Mesothelial cell of epicardium (in vitro differentiated cells): ENCODE data around the gene TBC1D3K. TPM values are rescaled to one million over a fixed set of nuclear protein-coding genes. Genes with fewer than 3 reads are reported as not detected.
"Not testable (repeated sequence)": the region's sequence is repeated elsewhere in the genome, so short reads cannot be mapped to it uniquely, and the experiment has no call there.

ENCODE experiments used
- DNase-seq, 2 experiments: peaks; one replicate each; pipeline ENCODE4 v3.0.0; 2021; ENCODE audit warnings: low spot score in 2 of 2; ENCODE audit not compliant: unreplicated experiment in 2 of 2
- H3K27ac Mint-ChIP-seq: 2 replicates; pipeline ENCODE4 v1.8.0; 2021; ENCODE audit warnings: mixed read lengths
- H3K27me3 Mint-ChIP-seq: 2 replicates; pipeline ENCODE4 v1.8.0; 2021; ENCODE audit warnings: low read depth, mixed read lengths
- H3K36me3 Mint-ChIP-seq: 2 replicates; pipeline ENCODE4 v1.8.0; 2021; ENCODE audit warnings: mixed read lengths
- H3K4me1 Mint-ChIP-seq: 2 replicates; pipeline ENCODE4 v1.8.0; 2021; ENCODE audit warnings: mixed read lengths
- H3K4me3 Mint-ChIP-seq: 2 replicates; pipeline ENCODE4 v1.8.0; 2021; ENCODE audit warnings: mild to moderate bottlenecking, moderate library complexity, mixed read lengths
- H3K9me3 Mint-ChIP-seq: 2 replicates; pipeline ENCODE4 v1.8.0; 2021; ENCODE audit warnings: mixed read lengths
- total RNA-seq: library from RNA; stranded (reverse); gene quantifications from 3 replicates; pipeline ENCODE4 v1.2.1, GENCODE V29; 2021
- TF ChIP-seq, protein P1 (sequence below): fragments of 200-600 bp; sonication (generic); IDR thresholded peaks from one replicate; pipeline ENCODE4 v1.5.0; 2021; ENCODE audit warnings: antibody characterized with exemption; ENCODE audit not compliant: unreplicated experiment

Gene TBC1D3K
- total RNA-seq, result not detected in 3 replicates

DNA sequence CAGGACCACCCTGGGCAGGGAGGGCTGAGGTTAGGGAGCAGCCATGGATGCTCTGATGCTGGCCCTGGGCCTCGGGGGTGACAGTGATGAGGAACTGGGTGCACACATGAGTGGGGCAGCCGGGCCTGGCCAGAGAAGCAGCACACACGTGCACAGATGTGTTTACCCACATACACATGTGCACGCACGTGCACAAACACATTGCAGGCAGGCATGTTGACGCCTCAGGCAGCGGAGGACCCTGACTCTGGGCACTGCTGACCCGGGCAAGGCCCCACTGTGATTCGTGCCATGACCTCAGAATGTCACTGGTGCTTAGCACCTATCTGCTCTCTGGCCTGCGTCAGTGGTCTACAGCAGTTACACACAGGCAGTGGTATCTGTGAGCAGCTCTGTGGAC lies at the start of gene TBC1D3K:
Gene TBC1D3K, plus strand, starts transcription at position 301 of the 400 bp plus-strand sequence. CDS start 1,585 bp downstream, outside the sequence.
- H3K27me3 Mint-ChIP-seq, H3K4me1 Mint-ChIP-seq, H3K4me3 Mint-ChIP-seq, DNase-seq, H3K27ac Mint-ChIP-seq, H3K9me3 Mint-ChIP-seq, H3K36me3 Mint-ChIP-seq: not testable (repeated sequence)

DNA sequence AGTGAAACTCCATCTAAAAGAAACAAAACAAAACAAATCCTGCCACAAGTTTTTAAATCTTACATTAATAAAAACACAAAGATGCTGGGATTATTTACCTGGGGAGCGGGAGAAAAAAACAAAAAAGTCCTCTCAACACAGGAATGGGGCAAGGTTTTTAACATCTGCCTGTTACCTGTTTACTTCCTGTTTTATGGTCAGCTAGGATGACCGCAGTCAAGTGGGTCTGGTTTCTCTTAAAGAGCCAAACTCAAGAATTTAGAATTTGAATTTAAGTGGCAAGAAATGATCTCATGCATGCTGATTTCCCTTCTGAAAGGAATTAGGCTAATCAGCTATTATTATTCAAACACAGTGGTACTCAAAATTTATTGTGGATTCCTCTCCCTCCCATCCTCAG lies 39.7 kb upstream of the TBC1D3K start:
- H3K27ac Mint-ChIP-seq, result no peak overlapping the region
- H3K4me3 Mint-ChIP-seq, result no peak overlapping the region
- H3K27me3 Mint-ChIP-seq, result no peaks in the 10 kb centered on the region
- H3K9me3 Mint-ChIP-seq, result no peaks in the 10 kb centered on the region
- DNase-seq, result no peak
- TF ChIP-seq, protein P1, sequence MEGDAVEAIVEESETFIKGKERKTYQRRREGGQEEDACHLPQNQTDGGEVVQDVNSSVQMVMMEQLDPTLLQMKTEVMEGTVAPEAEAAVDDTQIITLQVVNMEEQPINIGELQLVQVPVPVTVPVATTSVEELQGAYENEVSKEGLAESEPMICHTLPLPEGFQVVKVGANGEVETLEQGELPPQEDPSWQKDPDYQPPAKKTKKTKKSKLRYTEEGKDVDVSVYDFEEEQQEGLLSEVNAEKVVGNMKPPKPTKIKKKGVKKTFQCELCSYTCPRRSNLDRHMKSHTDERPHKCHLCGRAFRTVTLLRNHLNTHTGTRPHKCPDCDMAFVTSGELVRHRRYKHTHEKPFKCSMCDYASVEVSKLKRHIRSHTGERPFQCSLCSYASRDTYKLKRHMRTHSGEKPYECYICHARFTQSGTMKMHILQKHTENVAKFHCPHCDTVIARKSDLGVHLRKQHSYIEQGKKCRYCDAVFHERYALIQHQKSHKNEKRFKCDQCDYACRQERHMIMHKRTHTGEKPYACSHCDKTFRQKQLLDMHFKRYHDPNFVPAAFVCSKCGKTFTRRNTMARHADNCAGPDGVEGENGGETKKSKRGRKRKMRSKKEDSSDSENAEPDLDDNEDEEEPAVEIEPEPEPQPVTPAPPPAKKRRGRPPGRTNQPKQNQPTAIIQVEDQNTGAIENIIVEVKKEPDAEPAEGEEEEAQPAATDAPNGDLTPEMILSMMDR, result no peak
- H3K4me1 Mint-ChIP-seq, result no peaks in the 10 kb centered on the region
- H3K36me3 Mint-ChIP-seq, result no peaks in the 10 kb centered on the region

DNA sequence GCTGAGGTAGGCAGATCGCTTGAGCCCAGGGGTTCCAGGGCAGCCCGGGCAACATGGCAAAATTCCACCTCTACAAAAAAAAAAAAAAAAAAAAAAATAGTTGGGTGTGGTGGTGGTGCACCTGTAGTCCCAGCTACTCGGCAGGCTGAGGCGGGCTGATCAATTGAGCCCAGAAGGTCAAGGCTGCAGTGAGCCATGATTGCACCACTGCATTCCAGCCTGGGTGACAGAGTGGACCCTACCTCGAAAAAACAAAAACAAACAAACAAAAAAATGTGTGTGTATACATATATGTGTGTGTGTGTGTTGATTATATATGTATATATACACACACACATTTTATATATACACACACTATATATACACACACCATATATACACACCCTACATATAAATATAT lies 39.1 kb upstream of the TBC1D3K start:
- no peaks in the 10 kb centered on the region for H3K27me3 Mint-ChIP-seq
- no peaks in the 10 kb centered on the region for H3K9me3 Mint-ChIP-seq
- H3K27ac Mint-ChIP-seq, result no peak overlapping the region
- no peaks in the 10 kb centered on the region for H3K36me3 Mint-ChIP-seq
- H3K4me3 Mint-ChIP-seq, result no peak overlapping the region
- DNase-seq, result no peak
- TF ChIP-seq, protein P1, result no peak
- H3K4me1 Mint-ChIP-seq, result no peaks in the 10 kb centered on the region

DNA sequence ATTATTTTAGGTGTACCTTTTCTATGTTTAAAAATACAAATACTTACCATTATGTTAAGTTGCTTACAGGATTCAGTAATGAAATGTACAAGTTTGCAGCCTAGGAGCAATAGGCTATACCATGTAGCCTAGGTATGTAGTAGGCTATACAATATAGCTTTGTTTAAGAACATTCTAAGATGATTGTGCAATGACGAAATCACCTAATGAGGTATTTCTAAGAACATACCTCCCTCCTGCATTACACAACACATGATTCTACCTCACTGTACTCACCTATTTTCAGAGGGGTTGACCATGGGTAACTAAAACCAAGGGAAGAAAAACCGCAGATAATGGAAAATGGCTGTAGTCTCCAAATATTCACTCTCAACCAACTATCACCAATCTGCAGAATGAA lies 35.3 kb upstream of the TBC1D3K start:
- H3K9me3 Mint-ChIP-seq, result no peaks in the 10 kb centered on the region
- no peaks in the 10 kb centered on the region for H3K4me1 Mint-ChIP-seq
- H3K27ac Mint-ChIP-seq, result no peak overlapping the region
- no peaks in the 10 kb centered on the region for H3K36me3 Mint-ChIP-seq
- no peaks in the 10 kb centered on the region for H3K27me3 Mint-ChIP-seq
- TF ChIP-seq, protein P1, result no peak
- no peak for DNase-seq
- H3K4me3 Mint-ChIP-seq, result no peak overlapping the region

DNA sequence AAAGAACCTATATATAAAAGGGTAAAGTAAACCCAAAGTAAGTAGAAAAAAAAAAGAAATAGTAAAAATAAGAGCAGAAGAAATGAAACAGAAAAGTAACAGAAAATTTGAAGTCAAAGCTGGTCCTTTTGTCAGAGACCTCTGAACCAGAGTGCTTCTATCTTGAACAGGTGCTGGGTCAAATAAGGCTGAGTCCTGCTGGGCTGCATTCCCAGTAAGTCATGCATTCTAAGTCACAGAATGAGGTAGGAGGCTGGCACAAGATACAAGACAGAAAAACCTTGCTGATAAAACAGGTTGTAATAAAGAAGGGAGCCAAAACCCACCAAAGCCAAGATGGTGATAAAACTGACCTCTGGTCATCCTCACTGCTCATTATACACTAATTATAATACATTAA lies 27.3 kb upstream of the TBC1D3K start:
- H3K27me3 Mint-ChIP-seq, H3K4me1 Mint-ChIP-seq, H3K4me3 Mint-ChIP-seq, H3K36me3 Mint-ChIP-seq, DNase-seq, H3K27ac Mint-ChIP-seq, H3K9me3 Mint-ChIP-seq: not testable (repeated sequence)

Other genes starting within 250 kb of the TBC1D3K start
- 0.14 to 0.31 TPM (median 0.29 TPM) in 3 replicates for gene HNF1B, start 179.4 kb upstream of the TBC1D3K start, total RNA-seq
- gene TBC1D3L, start 64.6 kb downstream of the TBC1D3K start, total RNA-seq, result 55.1 to 59.1 TPM (median 55.9 TPM) in 3 replicates
- 0.72 to 1.3 TPM (median 1.0 TPM) in 3 replicates for gene TBC1D3D, start 79.6 kb downstream of the TBC1D3K start, total RNA-seq
- 0.18 TPM in 1 of 3 replicates, not detected in the others for gene TBC1D3C, start 144.2 kb downstream of the TBC1D3K start, total RNA-seq
- gene TBC1D3E, start 203.5 kb downstream of the TBC1D3K start, total RNA-seq, result not detected in 3 replicates